SK-MEL-5 (cell line): ENCODE measurements around the gene SAE1. TPM values are rescaled to one million over a fixed set of nuclear protein-coding genes. Genes with fewer than 3 reads are reported as not detected.
"Not testable (repeated sequence)": the region's sequence is repeated elsewhere in the genome, so short reads cannot be mapped to it uniquely, and the experiment has no call there.

Source experiments
- DNase-seq: peaks from one replicate; pipeline ENCODE4 v3.0.0-alpha.2; 2016; ENCODE audit warnings: low read depth, low spot score
- in situ Hi-C: cut with HindIII; loops from 2 replicates; pipeline ENCODE4 v1.10.0; 2016; ENCODE audit warnings: low sequenced_read_pairs, high pct_unique_total_duplicates, low pct_unique_long_range_greater_than_20kb
- total RNA-seq: library from RNA; depleted of rRNA; stranded (reverse); fragments of >200 nt; shearing (Covaris generic); gene quantifications from 2 replicates; pipeline ENCODE4 v1.2.3, GENCODE V29; 2014

The SAE1 gene
- total RNA-seq, 1 experiment from 2014 or later, result 154 TPM

GRCh38 chr19:47240996-47241918 is 110.6 kb downstream of the SAE1 start:
- peak; percentile 52 for DNase-seq

GRCh38 chr19:47241919-47242577 is 111.4 kb downstream of the SAE1 start:
- no peak for DNase-seq
- in situ Hi-C loops, result no loop called here

More at GRCh38 chr19:47240996-47241918, 110.6 kb downstream of the SAE1 start:
- in situ Hi-C loops, result no loop called here

- DNase-seq, result no peak
- in situ Hi-C loops, result no loop called here
Observed at GRCh38 chr19:47243364-47243775, 112.7 kb downstream of the SAE1 start.

- in situ Hi-C loops, result no loop called here
- peak; percentile 92 for DNase-seq
Observed at GRCh38 chr19:47243776-47244547, 113.3 kb downstream of the SAE1 start.

GRCh38 chr19:47247308-47247990 is 116.8 kb downstream of the SAE1 start:
- DNase-seq, result peak; percentile 74
- in situ Hi-C loops, result no loop called here

- DNase-seq, in situ Hi-C loops: not testable (repeated sequence)
Observed at GRCh38 chr19:47253016-47253415, 122.4 kb downstream of the SAE1 start.

- in situ Hi-C loops, result no loop called here
- DNase-seq, result no peak
Observed at GRCh38 chr19:47253467-47253881, 122.8 kb downstream of the SAE1 start.

GRCh38 chr19:47253970-47254369 is 123.3 kb downstream of the SAE1 start:
- in situ Hi-C loops, result no loop called here
- DNase-seq, result no peak

GRCh38 chr19:47255879-47256692 is 125.5 kb downstream of the SAE1 start, which contains the start of gene CCDC9:
CCDC9 (plus strand) TSS chr19:47256525; CDS start chr19:47258401, 1,876 bp downstream.
- peak; percentile 94 for DNase-seq
- in situ Hi-C loops, result no loop called here

GRCh38 chr19:47256693-47257410 is 126.2 kb downstream of the SAE1 start:
- DNase-seq, result peak; percentile 97
- in situ Hi-C loops, result no loop called here

- in situ Hi-C loops, result no loop called here
- no peak for DNase-seq
Observed at GRCh38 chr19:47257411-47258169, 127.0 kb downstream of the SAE1 start.

GRCh38 chr19:47258434-47258833 is 127.8 kb downstream of the SAE1 start:
- DNase-seq, result no peak
- in situ Hi-C loops, result no loop called here

- in situ Hi-C loops, result no loop called here
- no peak for DNase-seq
Observed at GRCh38 chr19:47258895-47259555, 128.4 kb downstream of the SAE1 start.
